Measurements from ENCODE around the gene TBC1D24. TPM values are rescaled to one million over a fixed set of nuclear protein-coding genes. Genes with fewer than 3 reads are reported as not detected.

TBC1D24 gene
- total RNA-seq, 4 donors from 2014 or later: 0.59 to 21.6 (median 4.6) TPM

- intact Hi-C loops (cut with DNase I; ENCODE audit: low total_unique reads): no loop called here
- no peak for DNase-seq
Observed at GRCh38 chr16:2450535-2450934, 24.4 kb upstream of the TBC1D24 start.

GRCh38 chr16:2450975-2451381 is 23.9 kb upstream of the TBC1D24 start:
- H3K27ac ChIP-seq: no peak overlapping the region
- no peaks in the 10 kb centered on the region for H3K4me1 ChIP-seq
- no peaks in the 10 kb centered on the region for H3K9me3 ChIP-seq
- H3K27me3 ChIP-seq: no peaks in the 10 kb centered on the region
- no peaks in the 10 kb centered on the region for H3K36me3 ChIP-seq
- no peak overlapping the region for H3K4me3 ChIP-seq
- TF ChIP-seq CTCF (IDR thresholded peaks at IDR 0.05) (no peak), POLR2A (IDR thresholded peaks at IDR 0.05) (no peak)
- intact Hi-C loops (cut with DNase I; ENCODE audit: low total_unique reads): no loop called here
- no peak for DNase-seq

More at GRCh38 chr16:2450535-2450934, 24.4 kb upstream of the TBC1D24 start:
- Histone ChIP-seq H3K27me3 (no peaks in the 10 kb centered on the region), H3K36me3 (no peaks in the 10 kb centered on the region), H3K4me1 (no peaks in the 10 kb centered on the region), H3K4me3 (no peak overlapping the region), H3K9me3 (no peaks in the 10 kb centered on the region), H3K27ac (no peak overlapping the region)
- no peak for TF ChIP-seq POLR2A (IDR thresholded peaks at IDR 0.05)
- no peak for TF ChIP-seq CTCF (IDR thresholded peaks at IDR 0.05)

- H3K36me3 ChIP-seq: no peaks in the 10 kb centered on the region
- no peak overlapping the region for H3K27ac ChIP-seq
- intact Hi-C loops (cut with DNase I; ENCODE audit: low total_unique reads): no loop called here
- DNase-seq: no peak
- H3K4me3 ChIP-seq: no peak overlapping the region
- H3K4me1 ChIP-seq: no peaks in the 10 kb centered on the region
- no peak for TF ChIP-seq POLR2A (IDR thresholded peaks at IDR 0.05)
- no peak for TF ChIP-seq CTCF (IDR thresholded peaks at IDR 0.05)
- H3K9me3 ChIP-seq: no peaks in the 10 kb centered on the region
- H3K27me3 ChIP-seq: no peaks in the 10 kb centered on the region
Observed at GRCh38 chr16:2451851-2452320, 23.0 kb upstream of the TBC1D24 start.

- Histone ChIP-seq H3K4me3 (no peak overlapping the region), H3K4me1 (no peaks in the 10 kb centered on the region), H3K27me3 (no peaks in the 10 kb centered on the region), H3K9me3 (no peaks in the 10 kb centered on the region), H3K36me3 (no peaks in the 10 kb centered on the region), H3K27ac (no peak overlapping the region)
- TF ChIP-seq CTCF (IDR thresholded peaks at IDR 0.05) (no peak), POLR2A (IDR thresholded peaks at IDR 0.05) (no peak)
- DNase-seq: no peak
- intact Hi-C loops (cut with DNase I; ENCODE audit: low total_unique reads): no loop called here
Observed at GRCh38 chr16:2452650-2453049, 22.3 kb upstream of the TBC1D24 start.

- no peaks in the 10 kb centered on the region for H3K36me3 ChIP-seq
- TF ChIP-seq POLR2A (IDR thresholded peaks at IDR 0.05) (no peak), CTCF (IDR thresholded peaks at IDR 0.05) (no peak)
- intact Hi-C loops (cut with DNase I; ENCODE audit: low total_unique reads): no loop called here
Observed at GRCh38 chr16:2455081-2455845, 19.7 kb upstream of the TBC1D24 start.

More at GRCh38 chr16:2455081-2455845, 19.7 kb upstream of the TBC1D24 start:
- Histone ChIP-seq H3K9me3 (no peaks in the 10 kb centered on the region), H3K4me1 (peaks cover 0 to 3% of the 10 kb centered on the region in 2 donors), H3K4me3 (no peak overlapping the region), H3K27ac (no peak overlapping the region), H3K27me3 (no peaks in the 10 kb centered on the region)
- DNase-seq: no peak
